ENCODE results near the gene HSD11B1L. TPM values are rescaled to one million over a fixed set of nuclear protein-coding genes. Genes with fewer than 3 reads are reported as not detected.

HSD11B1L gene
- total RNA-seq, 2 experiments from 2014 or later, result 2.2 to 4.1 TPM

- H3K9me3 Mint-ChIP-seq, result no peaks in the 10 kb centered on the region
- no peaks in the 10 kb centered on the region for H3K4me1 Mint-ChIP-seq
- POLR2A ChIA-PET, result no interaction called here
- no peak overlapping the region for H3K4me3 Mint-ChIP-seq
- peaks cover 20% of the 10 kb centered on the region for H3K36me3 Mint-ChIP-seq
- no peak for ATAC-seq (ENCODE audit: low read depth)
- no peak overlapping the region for H3K27ac Mint-ChIP-seq
- H3K27me3 Mint-ChIP-seq, result no peaks in the 10 kb centered on the region
- no peak for DNase-seq
These were observed 23.3 kb downstream of the HSD11B1L start for GRCh38 chr19:5703819-5704818.

- Mint-ChIP-seq H3K27ac (no peak overlapping the region), H3K27me3 (no peaks in the 10 kb centered on the region), H3K9me3 (no peaks in the 10 kb centered on the region), H3K4me1 (no peaks in the 10 kb centered on the region), H3K36me3 (peaks cover 19% of the 10 kb centered on the region), H3K4me3 (no peak overlapping the region)
- POLR2A ChIA-PET, result no interaction called here
- DNase-seq, result no peak
- ATAC-seq (ENCODE audit: low read depth), result no peak
These were observed 24.7 kb downstream of the HSD11B1L start for GRCh38 chr19:5705552-5705951.

- Mint-ChIP-seq H3K27ac (no peak overlapping the region), H3K4me1 (no peaks in the 10 kb centered on the region), H3K27me3 (no peaks in the 10 kb centered on the region), H3K36me3 (peaks cover 10% of the 10 kb centered on the region), H3K9me3 (no peaks in the 10 kb centered on the region), H3K4me3 (no peak overlapping the region)
- ATAC-seq (ENCODE audit: low read depth) (no peak), DNase-seq (no peak)
- POLR2A ChIA-PET, result interaction anchor here (3.0 kb wide), 1 partner anchor 11 kb away, joined by 18 read pairs; no protein-coding TSS in a partner anchor
These were observed 26.2 kb downstream of the HSD11B1L start for GRCh38 chr19:5706876-5707573.

- no peaks in the 10 kb centered on the region for H3K9me3 Mint-ChIP-seq
- no peak overlapping the region for H3K27ac Mint-ChIP-seq
- POLR2A ChIA-PET, result interaction anchor here (0.7 to 3.0 kb wide), 2 partner anchors 11 to 159 kb away, joined by 6 to 18 read pairs; no protein-coding TSS in a partner anchor
- no peaks in the 10 kb centered on the region for H3K4me1 Mint-ChIP-seq
- DNase-seq (no peak), ATAC-seq (ENCODE audit: low read depth) (no peak)
- no peaks in the 10 kb centered on the region for H3K27me3 Mint-ChIP-seq
- H3K36me3 Mint-ChIP-seq, result peaks cover 10% of the 10 kb centered on the region
- no peak overlapping the region for H3K4me3 Mint-ChIP-seq
These were observed 27.0 kb downstream of the HSD11B1L start for GRCh38 chr19:5707576-5708575.

GRCh38 chr19:5711025-5711424, 30.2 kb downstream of the HSD11B1L start:
- no peaks in the 10 kb centered on the region for H3K9me3 Mint-ChIP-seq
- H3K27ac Mint-ChIP-seq, result no peak overlapping the region
- H3K4me3 Mint-ChIP-seq, result no peak overlapping the region
- ATAC-seq (ENCODE audit: low read depth) (no peak), DNase-seq (no peak)
- H3K4me1 Mint-ChIP-seq, result peaks cover 3% of the 10 kb centered on the region
- peaks cover 12% of the 10 kb centered on the region for H3K36me3 Mint-ChIP-seq
- no peaks in the 10 kb centered on the region for H3K27me3 Mint-ChIP-seq
- POLR2A ChIA-PET, result no interaction called here

GRCh38 chr19:5711713-5712161, 30.9 kb downstream of the HSD11B1L start:
- DNase-seq (no peak), ATAC-seq (ENCODE audit: low read depth) (no peak)
- Mint-ChIP-seq H3K4me1 (peaks cover 3% of the 10 kb centered on the region), H3K4me3 (no peak overlapping the region), H3K27me3 (no peaks in the 10 kb centered on the region), H3K36me3 (peaks cover 9% of the 10 kb centered on the region), H3K9me3 (no peaks in the 10 kb centered on the region), H3K27ac (no peak overlapping the region)
- POLR2A ChIA-PET, result interaction anchor here (1.5 kb wide), 1 partner anchor 89 kb away, joined by 6 read pairs; the partner anchor contains the start of genes SAFB and SAFB2

GRCh38 chr19:5713228-5713627, 32.4 kb downstream of the HSD11B1L start:
- Mint-ChIP-seq H3K4me1 (peaks cover 14% of the 10 kb centered on the region), H3K4me3 (no peak overlapping the region), H3K9me3 (no peaks in the 10 kb centered on the region), H3K27me3 (no peaks in the 10 kb centered on the region), H3K36me3 (peaks cover 15% of the 10 kb centered on the region), H3K27ac (no peak overlapping the region)
- DNase-seq (no peak), ATAC-seq (ENCODE audit: low read depth) (no peak)
- POLR2A ChIA-PET, result interaction anchor here (1.0 to 1.5 kb wide), 3 partner anchors 23 to 90 kb away, joined by 4 to 6 read pairs (median 4); partner anchors contain the start of genes RPL36, SAFB and SAFB2

- no peak overlapping the region for H3K4me3 Mint-ChIP-seq
- H3K9me3 Mint-ChIP-seq, result no peaks in the 10 kb centered on the region
- ATAC-seq (ENCODE audit: low read depth) (no peak), DNase-seq (no peak)
- POLR2A ChIA-PET, result interaction anchor here (0.5 to 0.7 kb wide), 4 partner anchors 16 to 415 kb away, joined by 3 to 5 read pairs (median 4); no protein-coding TSS in a partner anchor
- H3K4me1 Mint-ChIP-seq, result peaks cover 18% of the 10 kb centered on the region
- no peak overlapping the region for H3K27ac Mint-ChIP-seq
- peaks cover 23% of the 10 kb centered on the region for H3K36me3 Mint-ChIP-seq
- H3K27me3 Mint-ChIP-seq, result no peaks in the 10 kb centered on the region
These were observed 34.0 kb downstream of the HSD11B1L start for GRCh38 chr19:5714816-5715215.

- POLR2A ChIA-PET, result interaction anchor here (0.6 to 4.6 kb wide), 7 partner anchors 9 to 749 kb away, joined by 3 to 60 read pairs (median 3); partner anchors contain the start of genes KDM4B and RPL36
- Mint-ChIP-seq H3K27ac (peak overlapping the region; percentile 95), H3K36me3 (peaks cover 23% of the 10 kb centered on the region), H3K27me3 (no peaks in the 10 kb centered on the region), H3K9me3 (no peaks in the 10 kb centered on the region), H3K4me1 (peaks cover 20% of the 10 kb centered on the region), H3K4me3 (peak overlapping the region; percentile 97)
- ATAC-seq (ENCODE audit: low read depth) (no peak), DNase-seq (no peak)
These were observed 36.5 kb downstream of the HSD11B1L start for GRCh38 chr19:5717215-5717935.

GRCh38 chr19:5718037-5718578, 37.3 kb downstream of the HSD11B1L start:
- no peaks in the 10 kb centered on the region for H3K27me3 Mint-ChIP-seq
- H3K27ac Mint-ChIP-seq, result peak overlapping the region; percentile 95
- POLR2A ChIA-PET, result interaction anchor here (0.9 to 4.6 kb wide), 8 partner anchors 10 to 749 kb away, joined by 3 to 60 read pairs (median 18); partner anchors contain the start of genes DUS3L, KDM4B, NDUFA11 and RPL36
- H3K9me3 Mint-ChIP-seq, result no peaks in the 10 kb centered on the region
- H3K4me1 Mint-ChIP-seq, result peaks cover 20% of the 10 kb centered on the region
- ATAC-seq (ENCODE audit: low read depth) (no peak), DNase-seq (no peak)
- H3K4me3 Mint-ChIP-seq, result peak overlapping the region; percentile 97
- peaks cover 23% of the 10 kb centered on the region for H3K36me3 Mint-ChIP-seq

- POLR2A ChIA-PET, result interaction anchor here (0.9 to 4.6 kb wide), 9 partner anchors 11 to 750 kb away, joined by 3 to 60 read pairs (median 18); partner anchors contain the start of genes DUS3L, KDM4B, NDUFA11 and RPL36
- ATAC-seq (ENCODE audit: low read depth), result no peak
- Mint-ChIP-seq H3K27ac (peak overlapping the region; percentile 95), H3K4me1 (peaks cover 20% of the 10 kb centered on the region), H3K36me3 (peaks cover 23% of the 10 kb centered on the region), H3K27me3 (no peaks in the 10 kb centered on the region), H3K4me3 (peak overlapping the region; percentile 97), H3K9me3 (no peaks in the 10 kb centered on the region)
- no peak for DNase-seq
These were observed 37.9 kb downstream of the HSD11B1L start for GRCh38 chr19:5718579-5719273.

Measured in activated naive CD8-positive, alpha-beta T cell treated with anti-CD3 and anti-CD28 coated beads, Interleukin-2, amount 10 ng/mL, durations not matched to agents 7 days and 5 days (primary cell).